GM19395 (cell line): ENCODE measurements around the gene PML.
"Not testable (repeated sequence)": the region's sequence is repeated elsewhere in the genome, so short reads cannot be mapped to it uniquely, and the experiment has no call there.

Experiments
- ATAC-seq: cut with Tn5 transposase; IDR thresholded peaks from one replicate; pipeline ENCODE4 v1.9.1; 2021; ENCODE audit warnings: mild to moderate bottlenecking, moderate library complexity; ENCODE audit not compliant: unreplicated experiment

Gene PML

DNA sequence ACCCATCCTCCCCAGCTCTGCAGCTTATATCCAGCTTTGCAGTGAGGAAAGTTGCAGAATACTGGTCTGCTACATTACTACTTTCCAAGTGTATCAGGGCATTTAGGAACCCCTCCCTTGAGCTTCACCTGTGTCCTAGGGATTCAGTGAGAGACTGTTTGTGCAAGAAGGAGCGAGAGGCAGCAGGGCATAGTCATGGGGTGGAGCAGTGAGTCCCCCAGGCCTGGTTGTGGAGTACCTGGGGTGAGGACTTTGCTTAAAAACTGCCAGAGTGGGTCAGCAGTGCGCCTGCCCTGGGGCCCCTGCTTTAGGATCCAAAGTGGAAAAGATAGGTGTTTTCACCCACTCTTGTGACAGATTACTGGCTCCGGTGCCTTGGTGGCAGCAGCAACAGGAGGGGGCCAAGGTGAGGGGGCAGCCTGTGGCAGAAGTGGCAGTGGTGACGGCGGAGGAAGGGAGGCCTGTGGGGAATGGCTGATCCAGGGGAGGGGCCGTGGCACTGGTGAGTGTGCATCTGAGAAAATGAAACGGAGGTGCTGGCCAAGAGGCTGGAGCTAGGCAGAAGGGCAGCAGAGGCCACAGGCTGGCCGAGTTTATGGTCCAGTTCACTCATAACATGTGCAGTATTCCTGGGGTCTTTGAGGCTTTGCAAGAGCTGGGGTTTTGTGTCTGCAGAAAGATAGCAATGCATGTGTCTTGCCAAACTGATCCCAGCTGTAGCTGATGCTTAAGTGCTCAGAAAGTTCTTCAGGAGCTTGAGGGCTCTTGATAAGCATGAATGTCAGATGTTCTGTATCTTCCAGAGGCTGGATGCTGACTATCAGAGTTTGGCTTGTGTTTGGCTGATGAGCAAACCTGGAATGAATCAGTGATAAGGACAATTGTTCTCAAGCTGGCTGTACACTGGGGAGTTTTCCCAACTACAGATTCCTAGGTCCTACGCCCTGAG, 44.5 kb downstream of the PML start:
- no peak for ATAC-seq

DNA sequence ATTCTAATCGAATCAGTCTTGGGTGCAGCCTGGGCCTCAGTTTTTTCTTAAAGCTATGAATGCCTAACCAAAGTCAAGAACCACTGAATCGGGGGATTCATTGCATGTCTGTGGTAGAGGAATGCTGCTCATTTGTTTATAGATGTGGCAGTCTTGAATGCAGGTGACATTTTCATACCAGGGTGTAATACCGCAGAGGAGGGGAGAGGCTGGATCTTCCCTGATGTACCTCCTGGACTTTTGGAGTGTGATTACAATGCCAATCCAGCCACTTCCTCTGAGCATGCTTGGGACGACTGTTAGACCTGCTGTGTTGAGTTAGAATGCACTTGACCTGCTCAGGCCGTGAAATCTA, 45.1 kb downstream of the PML start:
- ATAC-seq: no peak

DNA sequence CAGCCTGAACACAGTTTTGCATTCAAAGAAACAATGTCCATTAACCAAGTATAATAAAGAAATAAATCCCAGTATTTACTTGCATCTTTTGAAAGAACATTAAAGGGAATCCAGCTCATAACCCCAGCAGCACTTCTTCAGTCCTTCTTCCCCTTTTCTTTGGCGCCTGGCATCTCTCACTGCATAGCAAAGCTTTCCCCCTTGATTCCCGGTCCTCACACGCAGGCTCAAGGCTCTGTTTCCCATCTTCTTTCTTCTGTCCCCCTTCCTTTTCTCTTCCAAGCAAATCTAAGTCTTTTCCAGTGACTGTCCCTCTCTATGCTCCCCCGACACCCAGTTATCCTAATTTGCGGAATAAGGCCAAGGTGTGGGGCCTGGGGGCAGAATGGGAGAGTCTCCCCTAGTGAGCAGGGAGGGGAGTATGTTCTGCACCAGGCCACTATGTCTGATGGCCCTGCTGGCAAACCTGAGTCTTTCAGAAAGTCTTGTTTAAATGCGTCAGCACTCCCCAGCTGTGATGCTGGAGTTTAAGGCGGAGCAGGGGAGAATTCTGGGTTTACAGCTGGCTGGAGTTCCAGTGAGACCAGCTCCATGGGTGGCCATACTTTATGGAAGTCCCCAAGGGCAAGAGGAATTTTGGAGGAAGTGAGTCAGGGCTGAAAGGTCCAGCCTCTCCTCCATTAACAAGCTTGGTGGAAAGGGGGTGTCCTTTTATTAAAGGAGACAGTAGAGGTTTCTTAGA, 45.8 kb downstream of the PML start:
- ATAC-seq: no peak

DNA sequence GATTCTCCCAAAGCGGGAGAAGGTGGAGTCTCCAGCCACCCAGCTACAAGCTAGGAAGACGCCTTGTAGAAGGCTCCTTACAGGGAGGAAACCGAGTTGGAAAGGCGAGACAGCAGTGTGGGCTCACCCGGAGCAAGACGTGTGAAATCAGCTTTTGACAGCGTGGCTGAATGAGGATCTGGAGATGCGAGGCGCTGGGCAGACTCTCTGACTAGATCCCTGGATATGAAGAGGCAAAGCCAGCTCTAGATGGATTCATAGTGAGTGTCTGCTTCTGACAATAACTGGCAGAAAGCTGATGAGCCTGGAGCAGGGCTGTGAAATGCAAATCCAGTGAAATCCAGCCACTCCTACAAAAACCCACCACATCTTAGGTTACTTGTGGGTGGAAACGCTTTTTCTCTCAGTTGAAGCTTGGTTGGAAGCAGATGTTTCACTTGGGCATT, 46.8 kb downstream of the PML start:
- no peak for ATAC-seq

DNA sequence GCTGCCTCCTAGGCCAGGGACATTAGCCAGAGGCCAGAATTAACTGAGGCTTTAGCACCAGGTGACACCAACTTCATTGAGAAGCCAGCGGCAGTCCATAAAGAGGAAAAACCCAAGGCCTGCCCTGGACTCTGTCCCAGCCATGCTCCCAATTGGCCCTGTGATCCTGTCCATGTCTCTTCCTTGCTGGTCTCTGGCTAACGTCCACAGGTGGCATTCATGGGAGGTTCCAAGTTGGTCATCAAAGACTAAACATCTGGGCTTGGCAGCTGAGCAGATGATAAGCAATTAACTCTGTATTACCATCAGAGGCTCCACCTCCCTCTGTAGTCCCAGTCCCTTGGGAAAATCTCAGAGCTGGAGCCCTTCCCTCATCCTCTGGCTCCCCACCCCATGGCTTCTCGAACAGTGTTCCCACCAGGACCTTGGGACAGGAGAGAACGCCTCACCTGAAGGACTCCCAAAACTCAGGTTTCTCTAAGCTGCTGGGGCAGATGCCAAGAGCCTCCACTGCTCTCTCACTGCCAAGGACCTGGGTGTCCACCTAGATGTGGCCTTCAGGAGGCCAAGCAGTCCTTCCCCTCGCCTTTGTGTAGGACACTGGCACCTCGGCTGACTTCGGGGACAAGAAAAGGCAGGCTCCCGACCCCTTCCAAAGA, 47.4 kb downstream of the PML start:
- ATAC-seq: no peak

DNA sequence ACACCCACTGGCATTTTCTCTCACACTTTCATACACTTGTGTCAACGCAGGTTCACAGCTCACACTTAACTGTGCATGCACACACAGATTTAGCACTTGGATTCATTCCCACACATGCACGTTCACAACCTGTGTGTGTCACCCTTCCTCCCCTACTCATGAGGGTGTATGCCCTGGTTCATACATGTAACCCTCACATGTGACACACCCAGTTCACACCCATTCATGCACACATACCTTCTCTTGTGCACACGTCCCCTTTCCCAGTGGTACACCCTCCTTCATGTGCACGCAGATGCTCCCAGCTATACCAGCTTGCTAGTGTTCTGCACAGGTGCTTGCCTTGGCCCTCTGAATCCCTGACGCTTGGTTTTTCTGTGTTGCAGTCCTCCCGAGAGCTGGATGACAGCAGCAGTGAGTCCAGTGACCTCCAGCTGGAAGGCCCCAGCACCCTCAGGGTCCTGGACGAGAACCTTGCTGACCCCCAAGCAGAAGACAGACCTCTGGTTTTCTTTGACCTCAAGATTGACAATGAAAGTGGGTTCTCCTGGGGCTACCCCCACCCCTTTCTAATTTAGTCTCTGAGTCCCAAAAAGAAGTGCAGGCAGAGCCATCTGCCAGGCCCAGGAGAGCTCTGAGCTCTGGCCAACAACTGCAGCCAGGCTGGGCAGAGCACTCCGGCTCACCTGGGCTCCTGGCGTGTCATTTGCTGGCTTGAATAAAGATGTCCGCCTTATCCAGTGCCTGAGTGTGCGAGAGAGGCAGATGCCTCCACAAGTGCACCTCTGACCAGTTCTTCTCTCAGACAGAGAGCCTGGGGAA, 48.3 kb downstream of the PML start:
- no peak for ATAC-seq

DNA sequence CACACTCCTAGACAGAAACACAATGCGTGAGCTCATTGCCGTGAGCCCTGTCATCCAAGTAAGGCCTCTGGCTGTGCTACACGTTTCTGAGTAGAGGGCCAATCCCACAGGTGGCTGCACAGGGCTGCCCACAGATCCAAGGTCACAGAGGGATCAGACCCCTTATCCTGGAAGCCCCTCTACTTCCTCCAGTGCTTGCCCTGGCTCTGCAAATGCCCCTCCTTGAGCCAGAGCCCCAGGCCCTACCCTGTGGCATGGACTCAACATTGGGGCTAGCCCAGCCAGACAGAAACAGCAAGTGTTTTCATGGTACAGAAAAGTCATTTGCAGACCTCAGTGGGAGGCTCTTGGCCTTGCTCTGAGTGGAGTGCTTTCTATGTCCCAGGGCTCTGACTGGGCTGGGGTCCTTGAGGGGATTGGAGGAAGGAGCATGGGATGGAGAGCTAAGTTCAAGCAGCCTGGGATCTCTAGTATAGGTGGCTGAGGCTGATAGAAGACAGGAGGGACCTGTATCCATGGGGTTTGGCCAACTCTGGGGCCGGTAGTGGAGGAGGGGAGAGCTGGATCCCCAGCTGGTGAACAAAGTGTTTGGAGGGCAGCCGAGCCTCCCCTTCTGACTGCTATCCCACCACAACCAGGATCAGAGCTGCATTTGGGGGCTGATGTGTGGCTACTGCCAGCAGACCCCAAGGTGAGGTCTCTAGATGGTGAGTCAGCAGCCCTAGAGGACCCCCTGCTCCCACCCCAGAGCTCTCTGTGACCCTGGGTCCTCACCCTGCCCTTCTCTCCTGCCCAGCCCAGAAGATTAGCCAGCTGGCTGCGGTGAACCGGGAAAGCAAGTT, 49.1 kb downstream of the PML start:
- no peak for ATAC-seq

DNA sequence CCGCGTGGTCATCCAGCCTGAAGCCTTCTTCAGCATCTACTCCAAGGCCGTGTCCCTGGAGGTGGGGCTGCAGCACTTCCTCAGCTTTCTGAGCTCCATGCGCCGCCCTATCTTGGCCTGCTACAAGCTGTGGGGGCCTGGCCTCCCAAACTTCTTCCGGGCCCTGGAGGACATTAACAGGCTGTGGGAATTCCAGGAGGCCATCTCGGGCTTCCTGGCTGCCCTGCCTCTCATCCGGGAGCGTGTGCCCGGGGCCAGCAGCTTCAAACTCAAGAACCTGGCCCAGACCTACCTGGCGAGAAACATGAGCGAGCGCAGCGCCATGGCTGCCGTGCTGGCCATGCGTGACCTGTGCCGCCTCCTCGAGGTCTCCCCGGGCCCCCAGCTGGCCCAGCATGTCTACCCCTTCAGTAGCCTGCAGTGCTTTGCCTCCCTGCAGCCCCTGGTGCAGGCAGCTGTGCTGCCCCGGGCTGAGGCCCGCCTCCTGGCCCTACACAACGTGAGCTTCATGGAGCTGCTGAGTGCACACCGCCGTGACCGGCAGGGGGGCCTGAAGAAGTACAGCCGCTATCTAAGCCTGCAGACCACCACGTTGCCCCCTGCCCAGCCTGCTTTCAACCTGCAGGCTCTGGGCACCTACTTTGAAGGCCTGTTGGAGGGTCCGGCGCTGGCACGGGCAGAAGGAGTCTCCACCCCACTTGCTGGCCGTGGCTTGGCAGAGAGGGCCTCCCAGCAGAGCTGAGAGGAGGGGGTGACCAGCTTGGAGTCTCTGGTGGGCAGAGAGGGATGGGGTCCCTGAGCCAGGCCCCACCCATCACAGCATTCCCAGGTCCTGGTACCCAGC, 50.0 kb downstream of the PML start:
- ATAC-seq: no peak

DNA sequence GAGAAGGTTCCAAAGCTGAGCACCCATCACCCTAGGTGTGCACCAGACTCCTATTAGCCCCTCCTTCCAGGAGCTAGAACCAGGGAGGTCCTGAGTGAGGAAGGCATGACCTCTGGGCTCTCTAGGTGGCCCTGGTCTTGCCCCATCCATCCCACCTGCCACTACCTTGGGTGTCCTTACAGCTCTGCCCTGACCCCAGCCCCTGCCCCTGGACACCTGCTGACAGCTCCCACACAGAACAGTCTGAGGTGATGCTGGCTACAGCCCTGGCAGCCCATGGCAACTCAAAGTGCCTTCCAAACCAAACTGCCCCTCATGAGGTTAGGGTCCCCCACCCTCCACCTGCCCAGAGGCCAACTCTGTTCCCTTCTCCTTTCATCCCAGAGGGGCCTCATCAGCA, 50.7 kb downstream of the PML start:
- ATAC-seq: no peak

DNA sequence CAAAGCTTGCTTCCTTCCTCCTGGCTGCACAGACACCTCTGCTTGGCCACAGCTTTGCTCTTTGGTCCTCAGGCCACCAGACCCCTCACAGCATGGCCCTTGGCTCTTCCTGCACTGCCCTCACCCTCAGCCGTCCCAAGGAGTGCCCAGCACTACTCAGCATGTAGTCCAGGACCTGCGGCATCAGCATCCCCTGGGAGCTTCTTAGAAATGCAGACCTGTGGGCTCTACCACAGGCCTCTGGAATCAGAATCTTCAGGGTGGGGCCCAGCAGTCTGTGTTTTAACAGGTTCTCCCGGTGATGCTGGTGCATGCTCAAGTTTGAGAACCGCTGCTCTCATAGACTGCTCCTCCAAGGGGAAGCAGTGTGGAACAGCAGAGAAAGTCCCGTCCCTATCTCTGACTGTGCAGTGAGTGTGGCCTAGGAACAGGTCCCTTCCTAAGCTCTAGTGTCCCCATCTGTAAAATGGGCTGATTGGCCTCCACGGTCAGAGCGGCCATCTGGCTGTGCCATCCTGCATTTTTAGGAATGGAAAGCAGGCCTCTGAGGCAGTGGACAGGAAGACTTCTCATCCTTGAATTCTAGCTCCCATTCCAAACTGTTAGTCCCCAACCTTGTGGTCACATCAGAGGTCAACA, 51.2 kb downstream of the PML start:
- ATAC-seq: no peak

DNA sequence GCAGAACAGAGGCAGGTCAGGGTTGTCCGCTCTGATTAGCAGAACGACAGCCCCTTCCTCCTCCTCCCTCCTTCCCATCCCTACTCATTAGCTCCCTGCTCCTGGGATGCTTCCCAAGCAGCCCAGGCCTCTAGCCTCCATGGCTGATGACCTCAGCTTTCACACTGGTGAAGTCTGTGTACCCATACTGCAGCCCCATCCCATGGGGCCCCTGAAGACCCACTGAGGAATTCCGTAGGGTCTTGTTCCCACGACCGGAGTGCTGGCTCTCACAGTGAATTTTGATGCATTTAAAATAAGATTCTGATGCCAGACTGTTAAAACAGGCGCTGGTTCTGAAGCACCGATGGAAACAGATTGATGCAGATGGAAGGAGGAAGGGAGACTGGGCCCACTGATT, 51.8 kb downstream of the PML start:
- no peak for ATAC-seq

DNA sequence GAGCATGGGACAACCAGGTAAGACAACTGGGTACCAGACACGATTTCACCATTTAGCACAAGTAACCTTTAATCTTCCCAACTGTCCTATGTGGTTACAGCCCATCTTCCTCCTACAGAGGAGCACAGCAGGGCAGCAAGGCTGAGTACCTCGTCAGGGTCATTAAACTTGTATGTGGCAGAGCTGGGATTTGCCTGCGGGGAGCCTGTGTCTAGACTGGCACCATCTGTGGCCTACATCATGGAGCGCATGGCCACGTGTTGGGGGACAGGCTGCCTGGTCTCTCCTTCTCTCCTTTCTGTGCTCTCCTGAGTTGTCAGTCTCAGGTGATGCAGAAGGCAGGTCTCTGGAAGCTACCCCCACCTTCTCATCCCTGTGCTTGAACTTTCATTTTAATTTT, 55.6 kb downstream of the PML start:
- no peak for ATAC-seq

DNA sequence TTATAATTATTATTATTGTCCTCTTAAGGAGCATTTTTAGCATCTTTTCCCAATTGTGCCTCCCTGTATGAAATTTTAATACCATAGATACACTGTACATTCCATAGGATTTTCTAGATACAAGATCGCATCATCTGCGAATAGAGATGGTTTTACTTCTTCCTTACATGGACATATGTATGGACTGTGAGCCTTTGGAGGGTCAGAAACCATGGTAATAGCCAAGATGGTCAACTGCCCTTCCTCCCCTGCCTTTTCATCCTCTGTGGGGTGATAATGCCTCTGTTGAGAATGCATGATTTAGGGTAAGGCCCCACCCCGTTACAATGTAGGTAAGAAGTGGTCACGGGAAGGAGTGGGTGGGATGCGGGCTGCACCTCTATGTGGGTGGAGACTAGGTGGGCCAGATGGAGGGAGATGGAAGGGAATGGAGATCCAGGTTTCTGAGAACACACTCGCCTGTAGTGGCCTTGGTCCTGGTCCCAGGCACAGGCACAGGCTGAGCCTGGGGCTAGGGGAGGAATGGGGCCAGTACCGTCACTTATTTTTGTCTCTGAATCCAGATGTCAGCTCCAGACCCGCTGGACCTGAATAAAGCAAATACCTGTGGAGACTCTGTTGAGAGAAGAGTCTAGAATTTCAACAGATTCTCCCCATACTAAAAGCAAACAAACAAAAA, 56.2 kb downstream of the PML start:
- ATAC-seq: no peak

DNA sequence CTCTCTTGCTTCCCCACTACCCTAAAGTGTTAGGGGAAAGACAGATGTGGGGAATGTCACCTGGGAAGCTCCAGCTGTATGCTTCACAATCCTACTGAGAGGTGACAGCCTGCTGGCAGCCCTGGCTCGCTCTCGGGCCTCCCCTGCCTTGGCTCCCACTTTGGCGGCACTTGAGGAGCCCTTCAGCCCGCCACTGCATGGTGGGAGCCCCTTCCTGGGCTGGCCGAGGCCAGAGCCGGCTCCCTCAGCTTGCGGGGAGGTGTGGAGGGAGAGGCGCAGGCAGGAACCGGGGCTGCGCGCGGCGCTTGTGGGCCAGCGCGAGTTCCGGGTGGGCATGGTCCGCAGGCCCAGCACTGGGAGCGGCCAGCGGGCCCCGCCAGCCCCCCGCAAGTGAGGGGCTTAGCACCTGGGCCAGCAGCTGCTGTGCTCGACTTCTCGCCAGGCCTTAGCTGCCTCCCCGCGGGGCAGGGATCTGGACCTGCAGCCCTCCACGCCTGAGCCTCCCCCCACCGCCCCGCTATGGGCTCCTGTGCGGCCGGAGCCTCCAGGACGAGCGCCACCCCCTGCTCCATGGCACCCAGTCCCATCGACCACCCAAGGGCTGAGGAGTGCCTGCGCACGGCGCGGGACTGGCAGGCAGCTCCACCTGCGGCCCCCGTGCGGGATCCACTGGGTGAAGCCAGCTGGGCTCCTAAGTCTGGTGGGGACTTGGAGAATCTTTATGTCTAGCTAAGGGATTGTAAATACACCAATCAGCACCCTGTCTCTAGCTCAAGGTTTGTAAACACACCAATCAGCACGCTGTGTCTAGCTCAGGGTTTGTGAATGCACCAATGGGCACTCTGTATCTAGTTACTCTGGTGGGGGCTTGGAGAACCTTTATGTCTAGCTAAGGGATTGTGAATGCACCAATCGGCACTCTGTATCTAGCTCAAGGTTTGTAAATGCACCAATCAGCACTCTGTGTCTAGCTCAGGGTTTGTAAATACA, 58.0 kb downstream of the PML start:
- not testable (repeated sequence) for ATAC-seq

DNA sequence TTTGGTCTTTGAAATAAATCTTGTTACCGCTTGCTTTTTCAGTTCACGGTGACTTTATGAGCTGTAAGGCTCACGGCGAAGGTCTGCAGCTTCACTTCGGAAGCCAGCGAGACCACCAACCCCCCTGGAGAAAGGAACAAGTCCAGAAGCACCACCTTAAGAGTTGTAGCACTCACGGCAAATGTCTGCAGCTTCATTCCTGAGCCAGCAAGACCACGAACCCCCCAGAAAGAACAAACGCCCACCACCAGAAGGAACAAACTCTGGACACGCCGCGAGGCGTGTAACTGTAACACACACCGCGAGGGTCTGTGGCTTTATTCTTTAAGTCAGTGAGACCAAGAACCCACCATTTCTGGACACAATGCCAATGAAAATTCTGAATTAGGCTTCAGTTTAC, 59.0 kb downstream of the PML start:
- ATAC-seq: no peak

DNA sequence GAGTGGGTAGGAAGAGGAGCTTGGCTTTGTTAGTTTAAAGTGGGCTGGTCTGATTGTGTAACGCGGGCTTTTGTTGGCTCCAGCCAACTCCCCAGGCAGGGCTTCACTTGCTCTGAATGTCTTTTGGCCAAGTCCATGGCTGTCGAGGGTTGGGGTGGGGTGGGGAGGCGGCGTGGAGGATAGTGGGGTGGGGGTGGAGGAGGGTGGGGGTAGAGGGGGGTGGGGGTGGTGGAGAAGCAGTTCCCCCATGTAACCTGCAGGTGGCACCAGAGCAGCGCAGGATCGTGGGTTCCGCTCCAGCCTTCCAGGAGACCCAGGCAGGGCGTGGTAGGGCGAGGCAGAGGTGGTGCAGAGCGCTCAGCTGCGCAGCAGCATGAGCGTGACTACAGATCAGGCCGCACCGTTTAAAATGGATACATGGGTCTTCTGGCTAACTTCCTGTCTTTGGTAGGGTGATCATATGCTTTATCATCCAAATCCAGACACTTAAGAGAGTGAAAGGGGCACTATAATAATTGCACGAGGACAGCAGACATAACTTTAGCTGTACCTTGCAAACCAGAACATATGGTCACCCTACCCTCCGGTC, 59.5 kb downstream of the PML start:
- ATAC-seq: no peak
